Stimulated activated naive B cell treated with anti-CD40 and anti-IgM and Interleukin-4, amounts not matched to agents 10 μg/mL and 1 μg/mL and 100 μg/mL, for 72 hours (primary cell): ENCODE measurements around the gene REM1.

Experiments
- ATAC-seq, 2 donors: fragments of 150-1000 bp; cut with Tn5 transposase; replicated peaks; 2 replicates each; pipeline ENCODE4 v1.10.0; 2021; ENCODE audit warnings: moderate library complexity in 1 of 2
- DNase-seq: peaks from one replicate; pipeline ENCODE4 v3.0.0; 2021
- H3K27ac Mint-ChIP-seq: one replicate; pipeline ENCODE4 v1.8.0; 2022; ENCODE audit warnings: mild to moderate bottlenecking, mixed read lengths
- H3K27me3 Mint-ChIP-seq, 2 donors: one replicate each; pipeline ENCODE4 v1.8.0; 2022; ENCODE audit warnings: mixed read lengths in 2 of 2
- H3K36me3 Mint-ChIP-seq, 2 donors: one replicate each; pipeline ENCODE4 v1.8.0; 2022; ENCODE audit warnings: mixed read lengths in 2 of 2, mild to moderate bottlenecking in 1 of 2
- H3K4me1 Mint-ChIP-seq, 2 donors: one replicate each; pipeline ENCODE4 v1.8.0; 2022; ENCODE audit warnings: mixed read lengths in 2 of 2, mild to moderate bottlenecking in 1 of 2
- H3K4me3 Mint-ChIP-seq, 2 donors: one replicate each; pipeline ENCODE4 v1.8.0; 2022; ENCODE audit warnings: mild to moderate bottlenecking in 2 of 2, mixed read lengths in 2 of 2, moderate library complexity in 1 of 2
- H3K9me3 Mint-ChIP-seq, 2 donors: one replicate each; pipeline ENCODE4 v1.8.0; 2022; ENCODE audit warnings: mixed read lengths in 2 of 2, mild to moderate bottlenecking in 1 of 2

The REM1 gene

DNA sequence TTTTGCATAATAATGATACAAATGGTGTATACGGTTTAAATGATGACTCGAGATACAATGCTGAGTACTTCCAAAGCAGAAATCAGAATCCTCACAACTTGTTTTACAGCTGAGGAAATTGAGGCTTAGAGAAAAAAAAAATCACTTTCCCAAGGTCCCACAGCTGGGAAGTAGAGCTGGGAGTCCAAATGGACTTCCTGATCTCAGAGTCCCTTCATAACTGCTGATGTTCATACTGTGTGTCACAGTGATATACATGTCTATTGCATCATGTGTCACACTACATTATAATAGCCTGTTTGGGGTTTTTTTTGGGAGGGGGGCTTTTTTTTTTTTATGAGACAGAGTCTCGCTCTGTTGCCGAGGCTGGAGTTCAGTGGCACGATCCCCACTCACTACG lies 47.6 kb downstream of the REM1 start:
- H3K9me3 Mint-ChIP-seq, result no peaks in the 10 kb centered on the region
- H3K4me3 Mint-ChIP-seq, result no peak overlapping the region
- ATAC-seq, result no peak
- DNase-seq, result no peak
- no peaks in the 10 kb centered on the region for H3K27me3 Mint-ChIP-seq
- peaks cover 21 to 39% of the 10 kb centered on the region in 2 donors for H3K36me3 Mint-ChIP-seq
- H3K4me1 Mint-ChIP-seq, result peaks cover 15 to 32% of the 10 kb centered on the region in 2 donors
- H3K27ac Mint-ChIP-seq, result no peak overlapping the region

DNA sequence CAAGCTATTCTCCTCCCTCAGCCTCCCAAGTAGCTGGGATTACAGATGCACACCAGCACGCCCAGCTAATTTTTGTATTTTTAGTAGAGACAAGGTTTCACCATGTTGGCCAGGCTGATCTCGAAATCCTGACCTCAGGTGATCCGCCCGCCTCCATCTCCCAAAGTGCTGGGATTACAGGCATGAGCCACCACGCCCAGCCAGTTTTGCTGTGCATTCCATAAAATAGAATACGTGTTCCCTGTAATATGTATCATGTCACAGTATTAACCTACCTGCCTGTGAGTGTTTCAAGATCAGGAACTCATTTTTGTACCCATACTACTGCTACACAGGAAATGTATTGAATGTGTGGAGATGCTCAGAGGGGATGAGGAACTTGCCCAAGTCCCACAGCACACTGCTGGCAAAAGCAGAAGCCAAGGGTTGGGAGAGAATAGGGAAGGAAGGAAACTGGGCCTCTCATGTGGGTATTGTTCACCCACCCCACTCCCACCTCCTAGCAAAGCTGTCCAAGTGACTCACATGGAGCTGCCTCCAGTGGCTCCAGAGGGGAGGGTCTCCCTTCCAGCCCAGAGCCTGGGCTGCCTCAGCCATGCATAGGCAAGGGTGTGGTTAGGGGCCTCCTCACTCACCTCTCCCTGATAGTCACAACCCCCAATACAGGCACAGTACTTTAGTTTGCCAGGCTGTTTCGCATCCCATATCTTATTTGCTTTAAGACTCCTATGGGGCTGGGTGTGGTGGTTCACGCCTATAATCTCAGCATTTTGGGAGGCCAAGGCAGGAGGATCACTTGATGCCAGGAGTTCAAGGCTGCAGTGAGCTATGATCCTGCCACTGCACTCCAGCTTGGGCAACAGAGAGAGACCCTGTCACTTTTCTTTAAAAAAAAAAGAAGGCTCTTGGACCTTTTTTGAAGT lies 48.5 kb downstream of the REM1 start:
- ATAC-seq, result no peak
- DNase-seq, result no peak
- H3K27ac Mint-ChIP-seq, result no peak overlapping the region

GRCh38 chr20:31527266-31527665 lies 52.2 kb downstream of the REM1 start:
- DNase-seq (no peak), ATAC-seq (no peak)
- peaks cover 26 to 40% of the 10 kb centered on the region in 2 donors for H3K36me3 Mint-ChIP-seq
- H3K4me1 Mint-ChIP-seq, result peaks cover 0 to 12% of the 10 kb centered on the region in 2 donors
- H3K9me3 Mint-ChIP-seq, result no peaks in the 10 kb centered on the region
- H3K27ac Mint-ChIP-seq, result no peak overlapping the region
- no peaks in the 10 kb centered on the region for H3K27me3 Mint-ChIP-seq
- no peak overlapping the region for H3K4me3 Mint-ChIP-seq

More for the DNA sequence above, 48.5 kb downstream of the REM1 start:
- H3K4me1 Mint-ChIP-seq, result peaks cover 15 to 32% of the 10 kb centered on the region in 2 donors
- H3K9me3 Mint-ChIP-seq, result no peaks in the 10 kb centered on the region
- H3K27me3 Mint-ChIP-seq, result no peaks in the 10 kb centered on the region
- H3K4me3 Mint-ChIP-seq, result no peak overlapping the region
- peaks cover 21 to 40% of the 10 kb centered on the region in 2 donors for H3K36me3 Mint-ChIP-seq
